GM13977 (cell line): ENCODE measurements around the gene NMU.
"Not testable (repeated sequence)": the region's sequence is repeated elsewhere in the genome, so short reads cannot be mapped to it uniquely, and the experiment has no call there.

ENCODE experiments used
- DNase-seq: peaks from one replicate; pipeline ENCODE4 v3.0.0; 2012; ENCODE audit warnings: low spot score
- in situ Hi-C: fragments of 300-500 bp; cut with MboI; formaldehyde crosslinking; loops from one replicate; pipeline ENCODE4 v1.12.0; 2022; ENCODE audit warnings: low sequenced_read_pairs, low pct_unique_long_range_greater_than_20kb, mixed read lengths, inconsistent platforms; ENCODE audit not compliant: unreplicated experiment
- TF ChIP-seq, protein P1 (sequence below): IDR thresholded peaks from 2 replicates; pipeline ENCODE4 v1.5.1; 2012; ENCODE audit warnings: mild to moderate bottlenecking, control low read depth; ENCODE audit not compliant: insufficient read depth; ENCODE audit errors: extremely low read depth, missing control alignments

Gene NMU

DNA sequence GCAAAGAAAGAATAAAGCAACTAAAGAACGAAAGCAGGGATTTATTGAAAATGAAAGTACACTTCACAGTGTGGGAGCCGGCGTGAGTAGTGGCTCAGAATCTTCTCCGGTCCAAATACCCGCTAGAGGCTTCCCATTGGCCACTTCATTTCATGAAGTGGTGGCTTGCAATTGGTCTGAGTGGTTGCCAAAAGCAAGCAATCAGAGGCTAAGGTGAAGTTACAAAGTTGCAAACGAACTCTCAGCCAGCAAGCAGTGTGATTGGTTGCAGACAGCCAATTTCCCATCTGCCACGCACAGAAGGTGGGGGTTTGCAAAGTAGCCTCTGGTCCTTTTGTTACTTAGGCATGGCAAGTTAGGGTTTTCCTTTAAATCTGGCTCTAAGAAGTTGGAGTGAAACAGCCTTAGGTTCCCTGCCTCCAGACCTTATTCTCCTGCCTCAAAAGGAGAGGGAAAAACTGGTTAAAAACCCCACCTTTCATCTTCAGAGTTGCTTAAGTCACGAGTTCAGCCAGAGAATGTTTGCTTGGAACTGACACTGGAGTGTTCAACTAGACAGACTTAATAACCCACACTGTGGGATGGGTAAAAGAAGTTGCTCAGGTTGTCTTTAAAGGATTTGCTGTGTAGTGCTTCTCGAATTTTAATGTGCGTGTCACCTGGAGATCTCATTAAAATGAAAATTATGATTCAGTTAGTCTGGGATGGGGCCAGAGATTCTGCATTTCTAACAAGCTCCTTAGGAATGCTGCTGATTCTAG is 82.5 kb downstream of the NMU start:
- in situ Hi-C loops: no loop called here
- DNase-seq: no peak
- TF ChIP-seq, protein P1, sequence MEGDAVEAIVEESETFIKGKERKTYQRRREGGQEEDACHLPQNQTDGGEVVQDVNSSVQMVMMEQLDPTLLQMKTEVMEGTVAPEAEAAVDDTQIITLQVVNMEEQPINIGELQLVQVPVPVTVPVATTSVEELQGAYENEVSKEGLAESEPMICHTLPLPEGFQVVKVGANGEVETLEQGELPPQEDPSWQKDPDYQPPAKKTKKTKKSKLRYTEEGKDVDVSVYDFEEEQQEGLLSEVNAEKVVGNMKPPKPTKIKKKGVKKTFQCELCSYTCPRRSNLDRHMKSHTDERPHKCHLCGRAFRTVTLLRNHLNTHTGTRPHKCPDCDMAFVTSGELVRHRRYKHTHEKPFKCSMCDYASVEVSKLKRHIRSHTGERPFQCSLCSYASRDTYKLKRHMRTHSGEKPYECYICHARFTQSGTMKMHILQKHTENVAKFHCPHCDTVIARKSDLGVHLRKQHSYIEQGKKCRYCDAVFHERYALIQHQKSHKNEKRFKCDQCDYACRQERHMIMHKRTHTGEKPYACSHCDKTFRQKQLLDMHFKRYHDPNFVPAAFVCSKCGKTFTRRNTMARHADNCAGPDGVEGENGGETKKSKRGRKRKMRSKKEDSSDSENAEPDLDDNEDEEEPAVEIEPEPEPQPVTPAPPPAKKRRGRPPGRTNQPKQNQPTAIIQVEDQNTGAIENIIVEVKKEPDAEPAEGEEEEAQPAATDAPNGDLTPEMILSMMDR: no peak

DNA sequence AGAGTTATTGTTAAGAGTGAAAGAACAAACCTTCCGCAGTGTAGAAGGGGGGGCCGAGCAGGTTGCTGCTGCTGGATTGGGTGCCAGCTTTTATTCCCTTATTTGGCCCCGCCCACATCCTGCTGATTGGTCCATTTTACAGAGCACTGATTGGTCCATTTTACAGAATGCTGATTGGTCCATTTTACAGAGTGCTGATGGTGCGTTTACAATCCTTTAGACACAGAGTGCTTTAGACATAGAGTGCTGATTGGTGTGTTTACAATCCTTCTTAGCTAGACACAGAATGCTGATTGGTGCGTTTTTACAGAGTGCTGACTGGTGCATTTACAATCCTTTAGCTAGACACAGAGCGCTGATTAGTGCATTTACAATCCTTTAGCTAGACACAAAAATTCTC is 84.1 kb downstream of the NMU start:
- DNase-seq, in situ Hi-C loops: not testable (repeated sequence)

DNA sequence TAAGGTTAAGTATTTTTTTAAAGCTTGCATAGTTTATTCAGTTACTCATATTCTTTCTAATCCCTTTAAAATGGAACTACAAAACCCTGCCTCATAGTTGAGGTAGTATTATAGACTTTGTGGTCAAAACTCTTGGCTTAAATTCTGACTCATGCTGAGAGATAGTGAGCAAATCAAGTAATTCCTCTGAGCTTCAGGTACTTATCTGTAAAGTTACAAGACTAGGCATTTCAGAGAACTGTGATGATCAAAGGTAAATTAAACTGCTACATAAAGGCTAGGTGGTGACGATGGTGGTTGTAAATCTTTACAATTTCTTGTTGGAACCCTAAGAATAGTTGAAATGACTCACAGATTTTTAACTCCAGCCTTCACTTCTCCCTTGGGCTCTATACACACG is 86.2 kb downstream of the NMU start:
- in situ Hi-C loops: no loop called here
- no peak for DNase-seq
- TF ChIP-seq, protein P1: no peak

DNA sequence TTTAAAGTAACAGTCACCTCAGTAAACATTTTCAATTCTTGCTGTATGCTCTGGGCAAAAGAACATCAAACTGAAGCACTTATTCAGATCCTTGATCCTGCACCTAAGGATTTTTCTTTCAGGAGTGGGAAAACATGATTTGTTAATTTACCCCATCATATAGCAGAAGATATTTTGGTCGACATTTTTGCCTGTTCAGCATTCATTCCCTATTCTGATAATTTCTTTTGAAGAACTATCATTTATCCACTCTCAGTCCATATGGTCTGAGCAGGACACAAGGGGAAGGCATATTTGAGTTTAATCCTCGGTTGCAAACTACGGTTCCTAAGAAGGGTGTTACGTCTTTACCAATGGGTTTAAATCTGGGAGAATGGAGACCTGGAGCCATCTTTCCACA is 88.2 kb downstream of the NMU start:
- in situ Hi-C loops: no loop called here
- DNase-seq: no peak
- TF ChIP-seq, protein P1: no peak

DNA sequence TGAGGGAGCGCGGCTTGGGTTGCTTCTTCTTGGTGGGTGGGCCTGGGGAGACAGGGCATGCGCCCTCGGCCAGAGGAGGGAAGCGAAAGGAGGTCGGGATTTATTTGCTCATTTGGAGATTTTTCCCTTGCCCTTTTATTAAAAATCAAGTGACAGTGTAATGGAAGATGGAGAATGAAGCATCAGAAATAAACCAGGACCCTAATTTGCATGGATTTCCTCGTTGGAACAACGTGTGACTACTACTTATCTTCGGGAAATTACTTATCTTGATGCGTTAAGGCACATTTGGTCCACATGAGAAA is 88.7 kb downstream of the NMU start:
- TF ChIP-seq, protein P1: no peak
- in situ Hi-C loops: no loop called here
- no peak for DNase-seq

DNA sequence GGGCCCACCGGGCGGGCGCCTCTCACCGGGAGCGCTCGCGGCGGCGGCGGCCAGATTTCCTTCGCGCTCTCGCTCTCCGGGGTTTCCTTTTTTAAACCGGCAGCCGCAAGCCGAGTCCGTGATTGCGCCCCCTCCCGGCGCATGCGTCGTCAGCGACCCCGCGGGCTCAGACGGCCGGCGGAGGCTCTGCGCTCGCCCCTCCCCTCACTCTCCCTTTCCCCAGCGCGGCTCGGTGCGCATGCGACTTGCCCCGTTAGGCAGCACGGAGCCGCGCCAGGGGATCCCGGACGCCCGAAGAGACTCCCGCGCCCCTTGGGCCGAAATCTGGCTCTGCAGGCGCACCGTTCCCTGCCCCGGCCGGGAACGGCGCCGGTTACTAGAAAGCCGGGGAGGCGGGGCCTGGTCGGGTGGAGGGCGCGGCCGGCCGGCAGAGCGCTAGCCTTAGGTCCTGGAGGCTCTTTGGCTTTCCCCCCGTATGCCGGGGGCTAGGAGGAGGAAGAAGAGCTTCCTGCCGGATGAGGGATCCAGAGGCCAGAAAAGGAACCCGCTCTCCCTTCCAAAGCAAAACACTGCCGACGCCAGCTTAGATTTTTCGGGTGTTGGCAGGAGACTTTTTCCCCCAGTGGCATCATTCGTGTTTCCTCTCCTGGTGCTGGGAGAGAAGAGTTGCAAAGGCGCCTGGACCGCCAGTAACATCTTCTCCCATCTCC is 89.2 kb downstream of the NMU start, which contains the start of gene CLOCK:
TSS of gene CLOCK (minus strand) at position 154 of the 710 bp plus-strand sequence. CDS start 64,124 bp downstream, outside the sequence.
- TF ChIP-seq, protein P1: peak; percentile 49
- peak; percentile 87 for DNase-seq
- in situ Hi-C loops: no loop called here

DNA sequence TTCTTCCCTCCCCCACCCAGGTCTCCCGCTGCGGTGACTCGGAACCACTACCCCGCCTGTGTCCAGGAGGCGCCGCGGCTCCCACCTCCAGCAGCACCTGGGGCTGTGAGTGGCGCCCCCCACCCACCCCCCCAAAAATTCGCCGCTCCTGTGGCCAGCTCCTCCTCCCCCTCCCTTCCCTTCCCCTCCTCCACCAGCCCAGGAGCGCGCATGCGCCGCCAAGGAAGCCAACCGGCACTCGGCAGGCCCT is 89.7 kb downstream of the NMU start:
- no peak for DNase-seq
- TF ChIP-seq, protein P1: no peak
- in situ Hi-C loops: no loop called here
